ENCODE results near the gene TSPOAP1. TPM values are rescaled to one million over a fixed set of nuclear protein-coding genes. Genes with fewer than 3 reads are reported as not detected.

The TSPOAP1 gene
- total RNA-seq, 3 donors from 2014 or later = 2.6 to 42.1 (median 26.9) TPM

GRCh38 chr17:58269557-58270291 lies 58.9 kb downstream of the TSPOAP1 start:
- intact Hi-C loops (cut with DNase I; ENCODE audit: low total_unique reads) = no loop called here
- Histone ChIP-seq H3K27ac (no peak overlapping the region), H3K4me1 (no peaks in the 10 kb centered on the region), H3K9me3 (no peaks in the 10 kb centered on the region), H3K4me3 (no peak overlapping the region), H3K27me3 (peaks cover 0 to 14% of the 10 kb centered on the region in 2 donors), H3K36me3 (no peaks in the 10 kb centered on the region)
- DNase-seq (ENCODE audit: low spot score in 2 of 2) = no peak
- no peak for TF ChIP-seq CTCF (IDR thresholded peaks at IDR 0.05)
- TF ChIP-seq POLR2AphosphoS5 (IDR thresholded peaks at IDR 0.05) = no peak
- no peak for TF ChIP-seq POLR2A (IDR thresholded peaks at IDR 0.05)

DNA sequence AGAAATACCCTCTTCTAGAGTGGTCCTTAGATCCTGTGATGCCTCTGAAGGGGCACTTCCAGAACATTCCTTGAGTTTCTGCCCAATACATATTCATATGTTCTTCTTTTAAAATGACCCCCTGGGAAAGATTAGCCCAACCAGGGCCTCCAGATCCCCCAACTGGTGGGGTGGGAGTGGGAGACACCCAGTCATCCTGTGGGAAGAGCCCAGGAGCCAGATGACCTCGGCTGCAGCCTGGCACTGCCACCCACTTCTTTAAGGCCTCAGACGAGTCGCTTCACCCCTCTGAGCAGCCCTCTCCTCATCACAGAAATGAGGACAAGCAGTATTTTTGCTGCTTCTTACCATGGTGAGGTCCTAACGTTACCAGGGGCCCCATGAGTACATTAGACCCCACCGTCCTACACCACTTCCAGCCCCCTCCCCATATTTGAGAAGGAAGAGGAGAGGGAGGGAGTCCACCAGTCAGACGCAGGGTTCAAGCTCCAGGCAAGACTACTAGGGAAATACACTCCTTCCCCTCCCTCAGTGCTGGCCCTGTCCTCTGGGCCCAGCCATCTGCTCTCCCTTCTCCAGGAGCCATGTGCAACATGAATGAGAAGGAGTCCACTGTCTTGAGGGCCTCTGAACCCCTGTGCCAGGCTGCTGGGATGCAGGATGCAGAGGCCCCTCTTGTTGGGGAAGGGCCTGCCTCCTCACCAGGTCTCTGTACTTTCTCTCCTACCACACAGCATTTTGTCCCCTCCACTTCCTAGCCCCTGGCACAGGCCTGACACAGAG lies 59.6 kb downstream of the TSPOAP1 start:
- Histone ChIP-seq H3K27ac (no peak overlapping the region), H3K4me1 (no peaks in the 10 kb centered on the region), H3K36me3 (no peaks in the 10 kb centered on the region), H3K4me3 (no peak overlapping the region), H3K27me3 (peaks cover 0 to 17% of the 10 kb centered on the region in 2 donors), H3K9me3 (no peaks in the 10 kb centered on the region)
- TF ChIP-seq POLR2AphosphoS5 (IDR thresholded peaks at IDR 0.05) (no peak), CTCF (IDR thresholded peaks at IDR 0.05) (no peak), POLR2A (IDR thresholded peaks at IDR 0.05) (no peak)
- no peak for DNase-seq (ENCODE audit: low spot score in 2 of 2)
- intact Hi-C loops (cut with DNase I; ENCODE audit: low total_unique reads) = no loop called here

GRCh38 chr17:58268326-58268725 lies 60.3 kb downstream of the TSPOAP1 start:
- intact Hi-C loops (cut with DNase I; ENCODE audit: low total_unique reads) = no loop called here
- H3K4me3 ChIP-seq = no peak overlapping the region
- H3K36me3 ChIP-seq = no peaks in the 10 kb centered on the region
- no peaks in the 10 kb centered on the region for H3K9me3 ChIP-seq
- H3K4me1 ChIP-seq = no peaks in the 10 kb centered on the region
- H3K27me3 ChIP-seq = peaks cover 0 to 23% of the 10 kb centered on the region in 2 donors
- DNase-seq (ENCODE audit: low spot score in 2 of 2) = no peak
- TF ChIP-seq CTCF (IDR thresholded peaks at IDR 0.05) = no peak
- TF ChIP-seq POLR2A (IDR thresholded peaks at IDR 0.05) = no peak
- no peak for TF ChIP-seq POLR2AphosphoS5 (IDR thresholded peaks at IDR 0.05)
- H3K27ac ChIP-seq = no peak overlapping the region

DNA sequence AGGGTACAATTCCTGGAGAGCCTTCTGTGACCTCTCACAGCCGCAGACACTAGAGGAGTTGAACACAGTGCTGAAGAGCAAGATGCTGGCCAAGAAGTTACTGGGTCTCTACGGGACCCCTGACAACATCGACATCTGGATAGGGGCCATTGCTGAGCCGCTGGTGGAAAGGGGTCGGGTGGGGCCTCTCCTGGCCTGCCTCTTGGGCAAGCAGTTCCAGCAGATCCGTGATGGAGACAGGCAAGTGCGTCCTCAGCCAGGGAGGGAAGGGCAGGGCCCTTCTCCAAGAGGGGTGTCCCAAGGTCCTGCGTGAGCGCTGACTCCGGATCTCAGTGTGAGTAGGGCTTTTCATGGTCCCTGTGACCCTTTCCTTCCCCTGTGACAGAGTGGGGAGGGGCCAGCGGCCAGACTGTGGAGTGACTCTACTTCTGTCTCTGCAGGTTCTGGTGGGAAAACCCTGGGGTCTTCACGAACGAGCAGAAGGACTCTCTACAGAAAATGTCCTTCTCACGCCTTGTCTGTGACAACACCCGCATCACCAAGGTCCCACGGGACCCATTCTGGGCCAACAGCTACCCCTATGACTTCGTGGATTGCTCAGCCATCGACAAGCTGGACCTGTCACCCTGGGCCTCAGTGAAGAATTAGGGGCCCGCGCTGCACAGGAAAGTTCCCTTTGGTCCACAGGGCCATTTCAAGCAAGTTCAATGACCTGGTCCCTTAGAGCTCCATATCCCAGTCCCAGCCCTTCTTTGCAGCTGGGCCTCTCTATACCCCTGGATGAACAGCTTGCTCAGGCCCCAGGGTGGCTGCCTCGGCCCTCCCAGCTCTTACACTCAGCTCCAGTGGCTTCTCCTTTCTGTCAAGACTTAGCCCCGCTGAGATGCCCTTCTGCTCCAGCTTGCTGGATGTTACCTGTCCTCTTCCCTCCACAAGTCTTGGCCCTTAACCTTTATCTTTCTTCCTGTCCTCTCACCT lies 61.0 kb downstream of the TSPOAP1 start:
- DNase-seq (ENCODE audit: low spot score in 2 of 2) = no peak
- TF ChIP-seq POLR2A (IDR thresholded peaks at IDR 0.05) = no peak
- TF ChIP-seq POLR2AphosphoS5 (IDR thresholded peaks at IDR 0.05) = no peak
- TF ChIP-seq CTCF (IDR thresholded peaks at IDR 0.05) = no peak
- intact Hi-C loops (cut with DNase I; ENCODE audit: low total_unique reads) = no loop called here

More for the DNA sequence above, 61.0 kb downstream of the TSPOAP1 start:
- Histone ChIP-seq H3K4me1 (no peaks in the 10 kb centered on the region), H3K27ac (no peak overlapping the region), H3K36me3 (no peaks in the 10 kb centered on the region), H3K27me3 (peaks cover 0 to 24% of the 10 kb centered on the region in 2 donors), H3K4me3 (no peak overlapping the region), H3K9me3 (no peaks in the 10 kb centered on the region)
